ENCODE measurements around the gene EFL1.

Gene EFL1

DNA sequence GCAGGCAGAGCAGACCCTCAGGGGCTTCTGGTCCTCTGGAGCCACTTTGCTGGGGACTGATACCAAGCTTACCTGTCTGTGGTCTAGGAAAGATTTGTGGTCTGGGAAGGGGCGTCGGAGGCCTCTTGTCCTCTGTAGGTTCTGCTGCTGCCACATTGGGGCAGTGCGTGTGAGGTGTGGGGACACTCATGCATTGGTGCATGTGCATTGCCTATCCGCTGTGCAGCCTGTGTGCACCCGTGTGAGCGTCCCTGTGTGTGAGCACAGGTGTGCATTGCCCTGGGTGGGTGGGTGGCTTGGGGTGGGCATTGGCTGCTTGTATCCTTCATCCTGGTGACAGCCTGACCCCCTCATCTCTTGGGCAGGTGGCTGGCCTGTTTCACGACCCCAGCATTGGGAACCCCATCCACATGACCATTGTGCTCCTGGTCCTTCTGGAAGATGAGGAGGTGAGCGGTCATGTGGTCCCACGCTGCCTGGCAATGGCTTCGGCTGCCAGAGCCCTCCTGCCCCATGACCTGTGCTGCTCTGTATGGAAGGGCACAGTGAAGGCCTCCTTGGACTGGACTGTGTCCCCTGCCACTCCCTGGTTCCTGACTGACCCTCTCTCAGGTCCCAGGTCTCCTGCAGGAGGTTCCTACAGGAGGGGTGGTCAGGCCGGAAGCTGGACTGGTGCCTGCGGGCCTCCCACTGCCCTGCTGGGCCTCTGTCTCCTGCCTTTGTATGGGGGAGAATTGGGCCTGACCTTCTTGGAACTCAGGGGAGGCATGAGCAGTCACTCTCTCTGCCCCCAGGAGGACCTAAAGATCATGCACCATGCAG is 41.6 kb upstream of the EFL1 start:
- Histone ChIP-seq H3K27ac (ENCODE audit: extremely low read depth, low read depth, low read length) (no peak overlapping the region), H3K36me3 (ENCODE audit: control insufficient read depth in 2 of 2, insufficient read depth in 1 of 2, low read length in 2 of 2) (no peaks in the 10 kb centered on the region), H3K4me3 (ENCODE audit: low read depth, low read length) (no peak overlapping the region), H3K9me3 (ENCODE audit: control insufficient read depth, insufficient read depth, low read depth, low read length) (no peaks in the 10 kb centered on the region), H3K4me1 (ENCODE audit: control insufficient read depth, insufficient read depth, low read length) (no peaks in the 10 kb centered on the region)
- ChIA-PET POLR2A (no interaction called here), CTCF (interaction anchor here (0.6 kb wide), 1 partner anchor 120 kb away, joined by 3 read pairs; no protein-coding TSS in a partner anchor)
- TF ChIP-seq, protein P1, sequence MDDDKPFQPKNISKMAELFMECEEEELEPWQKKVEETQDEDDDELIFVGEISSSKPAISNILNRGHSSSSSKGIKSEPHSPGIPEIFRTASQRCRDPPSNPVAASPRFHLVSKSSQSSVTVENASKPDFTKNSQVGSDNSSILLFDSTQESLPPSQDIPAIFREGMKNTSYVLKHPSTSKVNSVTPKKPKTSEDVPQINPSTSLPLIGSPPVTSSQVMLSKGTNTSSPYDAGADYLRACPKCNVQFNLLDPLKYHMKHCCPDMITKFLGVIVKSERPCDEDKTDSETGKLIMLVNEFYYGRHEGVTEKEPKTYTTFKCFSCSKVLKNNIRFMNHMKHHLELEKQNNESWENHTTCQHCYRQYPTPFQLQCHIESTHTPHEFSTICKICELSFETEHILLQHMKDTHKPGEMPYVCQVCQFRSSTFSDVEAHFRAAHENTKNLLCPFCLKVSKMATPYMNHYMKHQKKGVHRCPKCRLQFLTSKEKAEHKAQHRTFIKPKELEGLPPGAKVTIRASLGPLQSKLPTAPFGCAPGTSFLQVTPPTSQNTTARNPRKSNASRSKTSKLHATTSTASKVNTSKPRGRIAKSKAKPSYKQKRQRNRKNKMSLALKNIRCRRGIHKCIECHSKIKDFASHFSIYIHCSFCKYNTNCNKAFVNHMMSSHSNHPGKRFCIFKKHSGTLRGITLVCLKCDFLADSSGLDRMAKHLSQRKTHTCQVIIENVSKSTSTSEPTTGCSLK (tag by site-specific recombination; IDR thresholded peaks at IDR 0.05) = no peak
- TF ChIP-seq, protein P2, sequence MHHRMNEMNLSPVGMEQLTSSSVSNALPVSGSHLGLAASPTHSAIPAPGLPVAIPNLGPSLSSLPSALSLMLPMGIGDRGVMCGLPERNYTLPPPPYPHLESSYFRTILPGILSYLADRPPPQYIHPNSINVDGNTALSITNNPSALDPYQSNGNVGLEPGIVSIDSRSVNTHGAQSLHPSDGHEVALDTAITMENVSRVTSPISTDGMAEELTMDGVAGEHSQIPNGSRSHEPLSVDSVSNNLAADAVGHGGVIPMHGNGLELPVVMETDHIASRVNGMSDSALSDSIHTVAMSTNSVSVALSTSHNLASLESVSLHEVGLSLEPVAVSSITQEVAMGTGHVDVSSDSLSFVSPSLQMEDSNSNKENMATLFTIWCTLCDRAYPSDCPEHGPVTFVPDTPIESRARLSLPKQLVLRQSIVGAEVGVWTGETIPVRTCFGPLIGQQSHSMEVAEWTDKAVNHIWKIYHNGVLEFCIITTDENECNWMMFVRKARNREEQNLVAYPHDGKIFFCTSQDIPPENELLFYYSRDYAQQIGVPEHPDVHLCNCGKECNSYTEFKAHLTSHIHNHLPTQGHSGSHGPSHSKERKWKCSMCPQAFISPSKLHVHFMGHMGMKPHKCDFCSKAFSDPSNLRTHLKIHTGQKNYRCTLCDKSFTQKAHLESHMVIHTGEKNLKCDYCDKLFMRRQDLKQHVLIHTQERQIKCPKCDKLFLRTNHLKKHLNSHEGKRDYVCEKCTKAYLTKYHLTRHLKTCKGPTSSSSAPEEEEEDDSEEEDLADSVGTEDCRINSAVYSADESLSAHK (tag by site-specific recombination; IDR thresholded peaks at IDR 0.05) = no peak
- TF ChIP-seq ZNF473 (tag by site-specific recombination; IDR thresholded peaks at IDR 0.05) = no peak
- TF ChIP-seq ZNF623 (tag by site-specific recombination; IDR thresholded peaks at IDR 0.05) = no peak
- TF ChIP-seq FEZF1 (tag by site-specific recombination; IDR thresholded peaks at IDR 0.05) = no peak
- TF ChIP-seq ZNF660 (tag by site-specific recombination; IDR thresholded peaks at IDR 0.05) = no peak
- no peak for TF ChIP-seq ZNF658 (tag by site-specific recombination; IDR thresholded peaks at IDR 0.05)
- TF ChIP-seq SETDB1 (IDR thresholded peaks at IDR 0.05; ENCODE audit: insufficient read length, low read length) = no peak
- no peak for TF ChIP-seq IKZF3 (tag by site-specific recombination; IDR thresholded peaks at IDR 0.05)
- no peak for TF ChIP-seq MZF1 (tag by site-specific recombination; IDR thresholded peaks at IDR 0.05; ENCODE audit: borderline replicate concordance)
- TF ChIP-seq SP3 (tag by site-specific recombination; IDR thresholded peaks at IDR 0.05) = no peak
- TF ChIP-seq ZNF747 (tag by site-specific recombination; IDR thresholded peaks at IDR 0.05) = no peak
- TF ChIP-seq, protein P3, sequence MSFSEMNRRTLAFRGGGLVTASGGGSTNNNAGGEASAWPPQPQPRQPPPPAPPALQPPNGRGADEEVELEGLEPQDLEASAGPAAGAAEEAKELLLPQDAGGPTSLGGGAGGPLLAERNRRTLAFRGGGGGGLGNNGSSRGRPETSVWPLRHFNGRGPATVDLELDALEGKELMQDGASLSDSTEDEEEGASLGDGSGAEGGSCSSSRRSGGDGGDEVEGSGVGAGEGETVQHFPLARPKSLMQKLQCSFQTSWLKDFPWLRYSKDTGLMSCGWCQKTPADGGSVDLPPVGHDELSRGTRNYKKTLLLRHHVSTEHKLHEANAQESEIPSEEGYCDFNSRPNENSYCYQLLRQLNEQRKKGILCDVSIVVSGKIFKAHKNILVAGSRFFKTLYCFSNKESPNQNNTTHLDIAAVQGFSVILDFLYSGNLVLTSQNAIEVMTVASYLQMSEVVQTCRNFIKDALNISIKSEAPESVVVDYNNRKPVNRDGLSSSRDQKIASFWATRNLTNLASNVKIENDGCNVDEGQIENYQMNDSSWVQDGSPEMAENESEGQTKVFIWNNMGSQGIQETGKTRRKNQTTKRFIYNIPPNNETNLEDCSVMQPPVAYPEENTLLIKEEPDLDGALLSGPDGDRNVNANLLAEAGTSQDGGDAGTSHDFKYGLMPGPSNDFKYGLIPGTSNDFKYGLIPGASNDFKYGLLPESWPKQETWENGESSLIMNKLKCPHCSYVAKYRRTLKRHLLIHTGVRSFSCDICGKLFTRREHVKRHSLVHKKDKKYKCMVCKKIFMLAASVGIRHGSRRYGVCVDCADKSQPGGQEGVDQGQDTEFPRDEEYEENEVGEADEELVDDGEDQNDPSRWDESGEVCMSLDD (tag by site-specific recombination; IDR thresholded peaks at IDR 0.05) = no peak
- TF ChIP-seq SCRT1 (tag by site-specific recombination; IDR thresholded peaks at IDR 0.05; ENCODE audit: borderline replicate concordance) = no peak

DNA sequence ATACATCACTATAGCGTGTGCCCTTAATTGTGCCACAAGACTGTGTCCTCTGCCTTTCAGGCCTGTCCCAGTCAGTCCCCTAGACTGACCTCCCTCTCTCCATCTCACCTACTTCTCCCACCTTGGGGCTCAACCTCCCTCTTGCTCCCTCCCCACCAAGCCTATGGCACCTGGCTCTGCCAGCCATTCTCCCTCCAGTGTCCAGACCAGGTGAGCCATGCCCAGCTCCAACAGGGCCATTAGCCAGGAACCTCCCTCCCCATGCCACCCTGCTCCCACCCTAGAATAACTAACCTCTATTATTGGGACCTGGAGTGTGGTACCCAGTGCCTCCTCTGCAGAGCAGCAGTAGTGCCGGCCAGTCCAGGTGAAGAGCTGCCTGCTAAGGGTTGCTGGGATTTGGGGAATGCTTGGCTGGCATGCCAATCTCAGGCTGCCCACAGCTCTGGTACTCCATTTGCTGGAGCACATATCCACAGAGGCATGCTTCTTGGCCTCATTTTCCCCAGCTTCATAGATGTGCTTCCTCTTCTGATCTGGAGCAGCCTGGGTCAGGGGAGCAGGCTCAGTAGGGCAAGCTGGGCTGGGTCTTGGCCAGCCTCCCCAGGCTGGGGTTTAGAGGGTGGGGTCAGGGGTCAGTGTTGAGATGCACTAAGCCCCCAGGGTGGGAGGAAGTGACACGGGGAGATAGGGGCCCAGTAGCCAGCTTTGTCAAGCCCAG is 38.9 kb upstream of the EFL1 start:
- no peaks in the 10 kb centered on the region for H3K36me3 ChIP-seq (ENCODE audit: control insufficient read depth in 2 of 2, insufficient read depth in 1 of 2, low read length in 2 of 2)
- no peak overlapping the region for H3K27ac ChIP-seq (ENCODE audit: extremely low read depth, low read depth, low read length)
- CTCF ChIA-PET = no interaction called here
- TF ChIP-seq, protein P4, sequence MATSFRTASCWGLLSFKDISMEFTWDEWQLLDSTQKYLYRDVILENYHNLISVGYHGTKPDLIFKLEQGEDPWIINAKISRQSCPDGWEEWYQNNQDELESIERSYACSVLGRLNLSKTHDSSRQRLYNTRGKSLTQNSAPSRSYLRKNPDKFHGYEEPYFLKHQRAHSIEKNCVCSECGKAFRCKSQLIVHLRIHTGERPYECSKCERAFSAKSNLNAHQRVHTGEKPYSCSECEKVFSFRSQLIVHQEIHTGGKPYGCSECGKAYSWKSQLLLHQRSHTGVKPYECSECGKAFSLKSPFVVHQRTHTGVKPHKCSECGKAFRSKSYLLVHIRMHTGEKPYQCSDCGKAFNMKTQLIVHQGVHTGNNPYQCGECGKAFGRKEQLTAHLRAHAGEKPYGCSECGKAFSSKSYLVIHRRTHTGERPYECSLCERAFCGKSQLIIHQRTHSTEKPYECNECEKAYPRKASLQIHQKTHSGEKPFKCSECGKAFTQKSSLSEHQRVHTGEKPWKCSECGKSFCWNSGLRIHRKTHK (tag by site-specific recombination; IDR thresholded peaks at IDR 0.05) = no peak
- TF ChIP-seq, protein P5, sequence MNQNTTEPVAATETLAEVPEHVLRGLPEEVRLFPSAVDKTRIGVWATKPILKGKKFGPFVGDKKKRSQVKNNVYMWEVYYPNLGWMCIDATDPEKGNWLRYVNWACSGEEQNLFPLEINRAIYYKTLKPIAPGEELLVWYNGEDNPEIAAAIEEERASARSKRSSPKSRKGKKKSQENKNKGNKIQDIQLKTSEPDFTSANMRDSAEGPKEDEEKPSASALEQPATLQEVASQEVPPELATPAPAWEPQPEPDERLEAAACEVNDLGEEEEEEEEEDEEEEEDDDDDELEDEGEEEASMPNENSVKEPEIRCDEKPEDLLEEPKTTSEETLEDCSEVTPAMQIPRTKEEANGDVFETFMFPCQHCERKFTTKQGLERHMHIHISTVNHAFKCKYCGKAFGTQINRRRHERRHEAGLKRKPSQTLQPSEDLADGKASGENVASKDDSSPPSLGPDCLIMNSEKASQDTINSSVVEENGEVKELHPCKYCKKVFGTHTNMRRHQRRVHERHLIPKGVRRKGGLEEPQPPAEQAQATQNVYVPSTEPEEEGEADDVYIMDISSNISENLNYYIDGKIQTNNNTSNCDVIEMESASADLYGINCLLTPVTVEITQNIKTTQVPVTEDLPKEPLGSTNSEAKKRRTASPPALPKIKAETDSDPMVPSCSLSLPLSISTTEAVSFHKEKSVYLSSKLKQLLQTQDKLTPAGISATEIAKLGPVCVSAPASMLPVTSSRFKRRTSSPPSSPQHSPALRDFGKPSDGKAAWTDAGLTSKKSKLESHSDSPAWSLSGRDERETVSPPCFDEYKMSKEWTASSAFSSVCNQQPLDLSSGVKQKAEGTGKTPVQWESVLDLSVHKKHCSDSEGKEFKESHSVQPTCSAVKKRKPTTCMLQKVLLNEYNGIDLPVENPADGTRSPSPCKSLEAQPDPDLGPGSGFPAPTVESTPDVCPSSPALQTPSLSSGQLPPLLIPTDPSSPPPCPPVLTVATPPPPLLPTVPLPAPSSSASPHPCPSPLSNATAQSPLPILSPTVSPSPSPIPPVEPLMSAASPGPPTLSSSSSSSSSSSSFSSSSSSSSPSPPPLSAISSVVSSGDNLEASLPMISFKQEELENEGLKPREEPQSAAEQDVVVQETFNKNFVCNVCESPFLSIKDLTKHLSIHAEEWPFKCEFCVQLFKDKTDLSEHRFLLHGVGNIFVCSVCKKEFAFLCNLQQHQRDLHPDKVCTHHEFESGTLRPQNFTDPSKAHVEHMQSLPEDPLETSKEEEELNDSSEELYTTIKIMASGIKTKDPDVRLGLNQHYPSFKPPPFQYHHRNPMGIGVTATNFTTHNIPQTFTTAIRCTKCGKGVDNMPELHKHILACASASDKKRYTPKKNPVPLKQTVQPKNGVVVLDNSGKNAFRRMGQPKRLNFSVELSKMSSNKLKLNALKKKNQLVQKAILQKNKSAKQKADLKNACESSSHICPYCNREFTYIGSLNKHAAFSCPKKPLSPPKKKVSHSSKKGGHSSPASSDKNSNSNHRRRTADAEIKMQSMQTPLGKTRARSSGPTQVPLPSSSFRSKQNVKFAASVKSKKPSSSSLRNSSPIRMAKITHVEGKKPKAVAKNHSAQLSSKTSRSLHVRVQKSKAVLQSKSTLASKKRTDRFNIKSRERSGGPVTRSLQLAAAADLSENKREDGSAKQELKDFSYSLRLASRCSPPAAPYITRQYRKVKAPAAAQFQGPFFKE (tag by site-specific recombination; IDR thresholded peaks at IDR 0.05; ENCODE audit: borderline replicate concordance) = no peak
- no peak for TF ChIP-seq ZNF776 (tag by site-specific recombination; IDR thresholded peaks at IDR 0.05; ENCODE audit: borderline replicate concordance)
- no peaks in the 10 kb centered on the region for H3K4me1 ChIP-seq (ENCODE audit: control insufficient read depth, insufficient read depth, low read length)
- no peak overlapping the region for H3K4me3 ChIP-seq (ENCODE audit: low read depth, low read length)
- no peaks in the 10 kb centered on the region for H3K9me3 ChIP-seq (ENCODE audit: control insufficient read depth, insufficient read depth, low read depth, low read length)
- POLR2A ChIA-PET = no interaction called here
